Central memory CD4-positive, alpha-beta T cell (primary cell): ENCODE measurements around the gene MORC1.

Source experiments
- DNase-seq: peaks from one replicate; pipeline ENCODE4 v3.0.0; 2022

MORC1 gene

DNA sequence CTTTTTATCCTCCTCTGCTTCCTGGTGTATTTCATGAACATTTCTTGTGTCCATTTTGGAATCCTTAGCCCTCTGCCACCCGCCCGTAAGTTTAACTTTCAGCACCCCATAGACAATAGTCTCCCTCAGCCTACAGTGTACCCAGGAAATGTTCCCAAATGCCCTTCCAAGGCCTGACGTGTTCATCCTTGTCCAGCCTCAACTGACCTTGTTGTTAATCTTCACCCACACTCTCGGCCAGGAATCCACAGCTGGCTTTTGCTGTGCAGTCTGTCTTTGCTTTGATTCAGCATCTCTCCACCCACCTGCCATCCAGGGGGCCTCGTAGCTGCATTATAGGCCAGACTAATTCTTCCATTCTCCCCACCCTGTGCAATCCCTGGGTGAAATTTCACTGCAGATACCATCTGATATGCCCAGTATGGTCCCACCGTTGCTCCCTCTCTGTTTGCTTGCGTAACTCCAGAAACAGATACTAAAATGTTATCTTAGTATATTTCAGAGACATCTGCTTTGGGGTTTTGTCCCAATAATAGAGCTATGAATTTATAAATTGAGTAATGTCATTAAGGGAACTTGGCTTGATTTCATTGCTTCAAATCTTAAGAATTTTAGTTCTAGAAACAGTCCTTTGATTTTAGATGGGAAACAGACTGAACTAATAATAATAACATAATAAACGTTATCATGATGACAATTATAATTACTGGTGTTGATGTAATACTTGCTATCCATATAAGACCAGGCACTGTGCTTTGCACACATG is 180.8 kb downstream of the MORC1 start:
- DNase-seq: no peak

DNA sequence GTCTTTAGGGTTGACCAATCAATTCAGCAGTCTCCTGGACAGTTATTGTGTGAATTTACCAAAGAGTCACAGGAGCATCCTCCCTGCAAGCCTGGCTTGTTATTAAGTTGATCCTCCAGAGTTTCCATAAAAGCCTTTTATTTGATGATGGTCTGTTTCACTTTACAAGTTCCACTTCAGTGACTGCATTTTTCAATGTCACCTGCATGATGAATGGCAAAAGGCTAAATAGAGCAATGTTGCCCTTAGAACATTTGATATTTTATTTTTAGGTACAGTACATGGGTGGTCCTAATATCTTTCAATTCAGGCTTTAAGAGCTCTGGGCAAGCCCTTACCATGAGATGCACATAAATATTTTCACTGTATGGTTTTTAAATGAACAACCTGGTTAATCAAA is 186.9 kb downstream of the MORC1 start:
- DNase-seq: no peak

DNA sequence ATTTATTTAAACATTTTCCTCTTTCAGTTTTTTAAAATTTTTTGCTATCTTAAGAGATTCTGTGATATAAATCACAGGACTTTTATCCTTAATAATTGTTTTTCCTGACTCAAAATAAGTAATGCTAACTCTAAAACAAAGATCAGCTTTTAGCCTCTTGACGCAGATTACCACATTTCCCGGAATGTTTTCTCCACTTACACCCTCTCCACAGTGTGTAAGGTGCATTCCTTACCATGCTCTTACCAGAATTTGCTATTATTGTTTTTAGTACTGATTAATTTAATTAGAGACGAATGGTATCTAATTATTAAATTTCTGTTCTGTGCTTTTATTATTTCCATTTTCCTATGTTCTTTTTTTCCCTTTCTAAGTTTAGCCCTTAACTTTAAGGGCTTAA is 199.1 kb downstream of the MORC1 start:
- DNase-seq: no peak

DNA sequence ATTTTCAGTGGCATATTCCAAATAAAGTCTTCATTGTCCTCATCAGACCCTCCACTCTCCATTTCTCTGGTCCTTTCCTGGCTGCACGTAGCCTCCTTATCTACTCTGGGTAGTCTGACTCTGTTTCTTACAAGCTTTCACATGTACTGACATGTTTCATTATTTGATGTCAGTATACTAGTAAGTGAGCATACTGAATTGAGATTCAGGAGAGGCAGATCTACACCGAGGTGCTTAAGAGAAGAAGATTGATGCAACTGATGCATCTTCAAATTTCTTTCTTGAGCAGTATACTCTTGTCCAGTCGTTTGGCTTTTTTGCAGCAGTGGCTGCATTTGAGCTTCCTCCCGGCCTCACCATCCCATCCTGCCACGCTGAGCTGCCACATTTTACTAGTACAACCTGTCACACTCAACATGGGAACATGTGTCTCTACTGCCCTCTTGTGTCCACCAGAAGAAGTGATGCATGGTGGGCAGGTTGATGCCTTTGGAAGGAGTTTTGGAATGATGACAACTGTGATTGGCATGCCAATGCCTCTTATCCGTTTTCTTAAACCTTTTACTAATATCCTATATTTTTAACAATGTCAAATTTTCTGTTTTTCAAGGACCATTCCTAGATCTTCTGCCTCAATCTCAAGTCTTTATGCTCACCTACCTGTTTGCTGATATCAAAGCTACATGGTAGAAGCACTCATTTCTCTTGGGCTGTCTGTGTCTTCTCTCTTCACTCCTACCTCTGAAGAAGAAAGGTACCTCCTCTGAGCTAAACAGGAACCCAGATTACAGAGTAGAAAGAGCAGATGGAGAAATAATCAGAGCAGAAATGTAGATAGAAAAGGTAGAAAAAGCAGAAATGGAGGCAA is 202.9 kb downstream of the MORC1 start:
- DNase-seq: peak; percentile 64

DNA sequence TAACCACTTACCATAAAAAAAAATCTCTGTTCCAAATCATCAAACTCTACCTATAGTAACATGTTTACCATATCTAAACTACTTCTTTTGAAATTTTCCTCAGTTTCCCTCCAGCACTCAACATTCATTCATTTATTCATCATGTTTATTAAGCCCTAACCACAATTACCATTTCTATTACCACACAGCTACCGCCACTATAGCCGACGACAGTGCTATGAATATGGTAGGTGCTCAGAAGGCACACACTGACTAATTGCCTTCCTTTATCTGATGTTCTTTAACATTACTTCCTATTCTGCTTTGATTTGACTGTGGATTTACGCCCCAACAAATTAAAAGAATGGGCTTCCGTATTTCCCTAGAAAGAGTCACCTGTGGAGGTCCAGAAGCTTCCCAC is 208.1 kb downstream of the MORC1 start:
- DNase-seq: no peak
